ENCODE data around the gene SP140.

DNA sequence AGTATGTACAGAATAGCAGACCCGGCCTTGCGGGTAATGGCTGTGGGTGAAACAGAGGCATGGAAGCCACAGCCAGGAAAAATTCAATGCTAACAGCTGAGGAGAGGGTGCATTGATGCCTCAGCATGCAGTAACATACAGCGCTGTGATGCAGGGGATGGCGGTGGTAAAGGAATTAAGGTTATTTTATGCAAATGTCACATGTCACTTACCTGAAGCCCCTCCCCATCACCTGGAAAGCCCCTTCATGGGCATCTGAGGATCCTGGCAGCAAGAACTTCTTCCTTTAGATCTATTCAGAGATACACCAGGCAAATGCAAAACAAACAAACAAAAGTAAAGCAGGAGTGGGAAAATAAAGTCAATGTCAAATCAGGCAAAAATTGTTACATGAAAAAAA is 4.0 kb upstream of the SP140 start:
- TF ChIP-seq, protein P1, sequence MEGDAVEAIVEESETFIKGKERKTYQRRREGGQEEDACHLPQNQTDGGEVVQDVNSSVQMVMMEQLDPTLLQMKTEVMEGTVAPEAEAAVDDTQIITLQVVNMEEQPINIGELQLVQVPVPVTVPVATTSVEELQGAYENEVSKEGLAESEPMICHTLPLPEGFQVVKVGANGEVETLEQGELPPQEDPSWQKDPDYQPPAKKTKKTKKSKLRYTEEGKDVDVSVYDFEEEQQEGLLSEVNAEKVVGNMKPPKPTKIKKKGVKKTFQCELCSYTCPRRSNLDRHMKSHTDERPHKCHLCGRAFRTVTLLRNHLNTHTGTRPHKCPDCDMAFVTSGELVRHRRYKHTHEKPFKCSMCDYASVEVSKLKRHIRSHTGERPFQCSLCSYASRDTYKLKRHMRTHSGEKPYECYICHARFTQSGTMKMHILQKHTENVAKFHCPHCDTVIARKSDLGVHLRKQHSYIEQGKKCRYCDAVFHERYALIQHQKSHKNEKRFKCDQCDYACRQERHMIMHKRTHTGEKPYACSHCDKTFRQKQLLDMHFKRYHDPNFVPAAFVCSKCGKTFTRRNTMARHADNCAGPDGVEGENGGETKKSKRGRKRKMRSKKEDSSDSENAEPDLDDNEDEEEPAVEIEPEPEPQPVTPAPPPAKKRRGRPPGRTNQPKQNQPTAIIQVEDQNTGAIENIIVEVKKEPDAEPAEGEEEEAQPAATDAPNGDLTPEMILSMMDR (conservative IDR thresholded peaks at IDR 0.05 in 1 of 2, IDR thresholded peaks at IDR 0.05 in 1 of 2; ENCODE audit: extremely low read depth in 1 of 2, insufficient read depth in 1 of 2, low read depth in 1 of 2, low read length in 2 of 2), result no peak
- no peak for TF ChIP-seq EZH2 (IDR thresholded peaks at IDR 0.05; ENCODE audit: borderline replicate concordance, low read length)
